H1 (cell line): ENCODE data around the gene TELO2. TPM values are rescaled to one million over a fixed set of nuclear protein-coding genes. Genes with fewer than 3 reads are reported as not detected.

ENCODE experiments used
- CTCF ChIA-PET: fragments of 300-600 bp; sonication (Branson Sonifier 250); formaldehyde crosslinking; loops from one replicate; lab custom pipeline; 2021; ENCODE audit not compliant: partially characterized antibody; lab: Charles Lee
- POLR2A ChIA-PET: fragments of 300-600 bp; sonication (Branson Sonifier 250); formaldehyde crosslinking; loops from one replicate; lab custom pipeline; 2021; ENCODE audit warnings: inconsistent platforms; ENCODE audit not compliant: partially characterized antibody; lab: Charles Lee
- DNase-seq, 2 experiments: peaks; one replicate each; pipeline versions ENCODE4 v3.0.0 to v3.0.0-alpha.2; 2010 to 2022; ENCODE audit warnings: low spot score in 2 of 2, low read depth in 1 of 2, mixed read lengths in 1 of 2
- FAIRE-seq: peaks from 2 replicates; lab custom pipeline; 2011; peaks lifted over from hg19 to GRCh38; lab: Jason Lieb, UNC
- H2AFZ ChIP-seq: 2 replicates; pipeline ENCODE4 v1.8.1; 2012; ENCODE audit warnings: low read length, inconsistent platforms
- H2AK5ac ChIP-seq: 2 replicates; pipeline ENCODE4 v1.6.1; 2013; ENCODE audit warnings: low read depth, low read length
- H2BK120ac ChIP-seq: replicated peaks from 2 replicates; pipeline ENCODE3; 2013; ENCODE audit warnings: low read depth, low read length, inconsistent platforms
- H2BK12ac ChIP-seq: 2 replicates; pipeline ENCODE4 v1.6.1; 2013; ENCODE audit warnings: low read depth, low read length
- H2BK15ac ChIP-seq: 2 replicates; pipeline ENCODE4 v1.6.1; 2013; ENCODE audit warnings: low read length
- H2BK20ac ChIP-seq: 2 replicates; pipeline ENCODE4 v1.6.1; 2013; ENCODE audit warnings: low read length
- H2BK5ac ChIP-seq: 2 replicates; pipeline ENCODE4 v1.6.1; 2013; ENCODE audit warnings: low read depth, low read length
- H3K14ac ChIP-seq: 2 replicates; pipeline ENCODE4 v1.6.1; 2013; ENCODE audit warnings: inconsistent platforms; ENCODE audit not compliant: insufficient read length
- H3K18ac ChIP-seq: 2 replicates; pipeline ENCODE4 v1.6.1; 2013; ENCODE audit warnings: low read length; ENCODE audit errors: extremely low read depth
- H3K23ac ChIP-seq: 2 replicates; pipeline ENCODE4 v1.6.1; 2013; ENCODE audit warnings: inconsistent platforms; ENCODE audit not compliant: insufficient read length
- H3K23me2 ChIP-seq: 2 replicates; pipeline ENCODE4 v1.6.1; 2013; ENCODE audit warnings: low read depth, low read length
- H3K27ac ChIP-seq: 2 replicates; pipeline ENCODE4 v1.6.1; 2011; ENCODE audit warnings: low read depth, low read length, inconsistent platforms
- H3K27me3 ChIP-seq, 4 experiments: replicated peaks in 1 of 4; 1 replicate in 1 of 4; 2 replicates in 3 of 4; pipeline versions ENCODE4 v1.6.1 to v1.8.1; 2011 to 2013; ENCODE audit warnings: low read length in 3 of 4, mild to moderate bottlenecking in 3 of 4, inconsistent platforms in 2 of 4, mixed read lengths in 2 of 4, moderate library complexity in 1 of 4; ENCODE audit not compliant: control insufficient read depth in 3 of 4, insufficient read depth in 3 of 4; ENCODE audit errors: extremely low read depth in 1 of 4
- H3K36me3 ChIP-seq, 4 experiments: 2 replicates each; pipeline versions ENCODE4 v1.6.1 to v1.8.1; 2011 to 2013; ENCODE audit warnings: mild to moderate bottlenecking in 4 of 4, low read length in 3 of 4, moderate library complexity in 2 of 4, control low read depth in 1 of 4, inconsistent platforms in 1 of 4; ENCODE audit not compliant: insufficient read depth in 4 of 4, control insufficient read depth in 2 of 4
- H3K4ac ChIP-seq: replicated peaks from 2 replicates; pipeline ENCODE3; 2013; ENCODE audit warnings: low read length, low read depth, mixed read lengths, inconsistent platforms; ENCODE audit not compliant: insufficient read length
- H3K4me1 ChIP-seq, 4 experiments: replicated peaks in 1 of 4; 1 replicate in 1 of 4; 2 replicates in 3 of 4; pipeline versions ENCODE4 v1.6.1 to v1.8.1; 2011 to 2013; ENCODE audit warnings: low read length in 3 of 4, inconsistent platforms in 2 of 4, mixed read lengths in 1 of 4; ENCODE audit not compliant: insufficient read depth in 4 of 4, control insufficient read depth in 3 of 4
- H3K4me2 ChIP-seq, 2 experiments: 2 replicates each; pipeline versions ENCODE4 v1.6.1 to v1.8.1; 2011 to 2013; ENCODE audit warnings: low read depth in 2 of 2, low read length in 2 of 2, control low read depth in 1 of 2, inconsistent platforms in 1 of 2, mild to moderate bottlenecking in 1 of 2; ENCODE audit not compliant: insufficient read depth in 1 of 2
- H3K4me3 ChIP-seq, 4 experiments: fragments of 200-600, 300-600 bp in 1 of 4; sonication (generic), shearing (Covaris generic), sonication (Bioruptor Twin) in 1 of 4; 2 replicates each; pipeline versions ENCODE4 v1.5.1 to v1.8.1; 2011 to 2016; ENCODE audit warnings: low read length in 4 of 4, low read depth in 3 of 4, control low read depth in 2 of 4, inconsistent platforms in 2 of 4, mild to moderate bottlenecking in 2 of 4, mixed read lengths in 1 of 4, moderate library complexity in 1 of 4; ENCODE audit not compliant: insufficient read depth in 2 of 4; ENCODE audit errors: extremely low read depth in 1 of 4
- H3K56ac ChIP-seq: replicated peaks from 2 replicates; pipeline ENCODE3; 2013; ENCODE audit warnings: low read depth, mild to moderate bottlenecking, mixed read lengths, low read length, inconsistent platforms; ENCODE audit not compliant: insufficient read length
- H3K79me1 ChIP-seq: 2 replicates; pipeline ENCODE4 v1.6.1; 2013; ENCODE audit warnings: low read depth, low read length, control low read depth
- H3K79me2 ChIP-seq, 2 experiments: 2 replicates each; pipeline versions ENCODE4 v1.6.1 to v1.8.1; 2012 to 2013; ENCODE audit warnings: low read length in 2 of 2, mild to moderate bottlenecking in 2 of 2, inconsistent platforms in 1 of 2; ENCODE audit not compliant: insufficient read depth in 2 of 2, control insufficient read depth in 1 of 2
- H3K9ac ChIP-seq, 4 experiments: replicated peaks in 1 of 4; 1 replicate in 1 of 4; 2 replicates in 3 of 4; pipeline versions ENCODE4 v1.6.1 to v1.8.1; 2011 to 2013; ENCODE audit warnings: low read depth in 3 of 4, low read length in 3 of 4, control low read depth in 2 of 4, mild to moderate bottlenecking in 2 of 4, moderate library complexity in 2 of 4, inconsistent platforms in 1 of 4; ENCODE audit errors: extremely low read depth in 1 of 4
- H3K9me3 ChIP-seq, 2 experiments: 2 replicates each; pipeline versions ENCODE4 v1.6.1 to v1.8.1; 2012 to 2013; ENCODE audit warnings: mild to moderate bottlenecking in 2 of 2, moderate library complexity in 2 of 2, control low read depth in 1 of 2, inconsistent platforms in 1 of 2, low read depth in 1 of 2, low read length in 1 of 2, mixed read lengths in 1 of 2; ENCODE audit not compliant: insufficient read depth in 2 of 2
- H4K20me1 ChIP-seq, 2 experiments: replicated peaks in 1 of 2; 2 replicates each; pipeline versions ENCODE3 to v1.8.1; 2011 to 2013; ENCODE audit warnings: inconsistent platforms in 2 of 2, low read length in 2 of 2, mild to moderate bottlenecking in 1 of 2; ENCODE audit not compliant: insufficient read depth in 2 of 2, control insufficient read depth in 1 of 2
- H4K5ac ChIP-seq: 2 replicates; pipeline ENCODE4 v1.6.1; 2013; ENCODE audit warnings: low read length, low read depth, mixed read lengths, inconsistent platforms; ENCODE audit not compliant: insufficient read length
- H4K8ac ChIP-seq: 2 replicates; pipeline ENCODE4 v1.8.0; 2013; ENCODE audit warnings: mild to moderate bottlenecking, moderate library complexity, low read length, inconsistent platforms; ENCODE audit not compliant: insufficient read depth; ENCODE audit errors: extremely low read depth
- H4K91ac ChIP-seq: replicated peaks from 2 replicates; pipeline ENCODE3; 2013; ENCODE audit warnings: low read length, mixed read lengths, inconsistent platforms; ENCODE audit not compliant: insufficient read length
- BACH1 ChIP-seq: IDR thresholded peaks from 2 replicates; pipeline ENCODE4 v1.6.1; 2012; ENCODE audit warnings: low read length, improper control_type of control experiment
- KDM4A ChIP-seq: IDR thresholded peaks from one replicate; pipeline ENCODE4 v1.7.1; 2012; ENCODE audit warnings: low read depth, mild to moderate bottlenecking, moderate library complexity, low read length, inconsistent platforms; ENCODE audit not compliant: severe bottlenecking
- NANOG ChIP-seq: IDR thresholded peaks from 2 replicates; pipeline ENCODE4 v1.6.1; 2011; ENCODE audit warnings: low read length, low read depth, mild to moderate bottlenecking, inconsistent platforms; ENCODE audit not compliant: insufficient read depth, poor library complexity, severe bottlenecking
- RAD21 ChIP-seq, 2 experiments: IDR thresholded peaks in 1 of 2; conservative IDR thresholded peaks in 1 of 2; 2 replicates each; pipeline ENCODE4 v1.6.1; 2011; ENCODE audit warnings: low read depth in 2 of 2, low read length in 2 of 2, improper control_type of control experiment in 1 of 2, inconsistent platforms in 1 of 2, mild to moderate bottlenecking in 1 of 2, moderate library complexity in 1 of 2
- WGBS, 2 experiments: shearing (Covaris generic) in 1 of 2; methylation state at CpG; one replicate each; pipeline versions ENCODE4 v1.1.6 to v1.1.7; 2013 to 2015; ENCODE audit warnings: low lambda C conversion rate in 2 of 2, mixed read lengths in 2 of 2, inconsistent platforms in 1 of 2, low coverage in 1 of 2, missing lambda C conversion rate in 1 of 2; ENCODE audit not compliant: insufficient replicate concordance in 2 of 2, insufficient coverage in 1 of 2, insufficient read length in 1 of 2; ENCODE audit errors: extremely low coverage in 1 of 2, missing lambda C conversion rate in 1 of 2; 5-methylcytosine and 5-hydroxymethylcytosine counted together
- polyA plus RNA-seq, 7 experiments: library from polyadenylated mRNA; depleted of rRNA in 3 of 7; stranded (reverse) in 5 of 7; unstranded in 2 of 7; fragments of >200 nt in 5 of 7; fragments of 200-250 nt in 2 of 7; gene quantifications; 1 replicate in 5 of 7; 2 replicates in 1 of 7; 4 replicates in 1 of 7; pipeline versions ENCODE4 v1.2.1 to v1.2.3, GENCODE V29; 2011 to 2013; ENCODE audit warnings: missing spikeins in 2 of 7, mixed read lengths in 2 of 7
- total RNA-seq: library from RNA; stranded (reverse); fragmentation: NEBNext Ultra II Directional; extraction: Animal tissue kit (Norgen Biotek cat#: 25700); gene quantifications from 2 replicates; pipeline ENCODE4 v1.2.1, GENCODE V29; 2021

Gene TELO2
- total and polyA plus RNA-seq, 2 of the 8 experiments (the other 6 are each of a cell fraction or from before 2014, with no cell fraction given), result 39.3 to 64.8 TPM

DNA sequence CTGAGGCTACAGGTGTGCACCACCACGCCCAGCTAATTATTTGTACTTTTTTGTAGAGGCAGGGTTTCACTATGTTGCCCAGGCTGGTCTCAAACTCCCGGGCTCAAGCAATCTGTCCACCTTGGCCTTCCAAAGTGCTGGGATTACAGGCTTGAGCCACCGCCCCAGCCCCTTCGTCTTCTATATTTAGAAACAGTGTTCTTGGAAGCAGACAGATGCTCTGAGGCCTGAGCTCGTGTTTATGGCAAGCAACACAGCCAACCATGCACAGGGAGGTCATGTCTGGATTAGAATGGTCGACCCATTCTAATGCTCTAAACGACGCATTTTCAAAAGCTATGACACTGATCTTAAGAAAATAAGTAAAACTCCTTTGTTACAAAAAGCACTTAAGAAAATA, 56.9 kb downstream of the TELO2 start:
- Histone ChIP-seq H3K4me1 (no peaks in the 10 kb centered on the region), H3K4me2 (no peak overlapping the region), H3K27ac (no peak overlapping the region), H3K9ac (no peak overlapping the region), H3K56ac (no peak overlapping the region), H2BK5ac (no peak overlapping the region), H3K9me3 (no peaks in the 10 kb centered on the region), H2AFZ (no peak overlapping the region), H3K79me2 (no peaks in the 10 kb centered on the region), H3K23ac (no peak overlapping the region), H2BK20ac (no peak overlapping the region), H3K23me2 (no peaks in the 10 kb centered on the region), H2AK5ac (no peak overlapping the region), H3K18ac (no peak overlapping the region), H3K14ac (no peak overlapping the region), H3K36me3 (peaks cover 0 to 6% (median 0%) of the 10 kb centered on the region in 4 experiments; a peak in 1 of 8 replicates), H4K8ac (no peak overlapping the region), H3K4me3 (no peak overlapping the region), H2BK120ac (no peak overlapping the region), H4K20me1 (peaks cover 3% of the 10 kb centered on the region in 2 experiments), H3K27me3 (no peaks in the 10 kb centered on the region), H3K4ac (no peak overlapping the region), H4K91ac (no peak overlapping the region), H2BK12ac (no peak overlapping the region), H3K79me1 (no peaks in the 10 kb centered on the region; the same call in 1 of the 2 replicates), H2BK15ac (no peak overlapping the region), H4K5ac (no peak overlapping the region)
- ChIA-PET CTCF (interaction anchor here (0.7 to 2.5 kb wide), 2 partner anchors 11 kb away, joined by 3 to 12 read pairs; no protein-coding TSS in a partner anchor), POLR2A (no interaction called here)
- FAIRE-seq, result no peak
- 89% methylated on average over 8 of the region's 8 CpGs; no CpG with 5 or more reads in 1 of the 2 experiments for WGBS, 2 experiments
- TF ChIP-seq RAD21 (IDR thresholded peaks at IDR 0.05 in 1 of 2, conservative IDR thresholded peaks at IDR 0.05 in 1 of 2; ENCODE audit: low read depth in 2 of 2, low read length in 2 of 2), result no peak
- TF ChIP-seq BACH1, result no peak
- TF ChIP-seq NANOG, result no peak
- TF ChIP-seq KDM4A, result no peak
- no peak for DNase-seq
